HG03521 (cell line): ENCODE measurements around the gene CCDC192.

Source experiments
- ATAC-seq: cut with Tn5 transposase; IDR thresholded peaks from one replicate; pipeline ENCODE4 v1.9.1; 2021; ENCODE audit warnings: mild to moderate bottlenecking, moderate library complexity; ENCODE audit not compliant: unreplicated experiment

The CCDC192 gene

DNA sequence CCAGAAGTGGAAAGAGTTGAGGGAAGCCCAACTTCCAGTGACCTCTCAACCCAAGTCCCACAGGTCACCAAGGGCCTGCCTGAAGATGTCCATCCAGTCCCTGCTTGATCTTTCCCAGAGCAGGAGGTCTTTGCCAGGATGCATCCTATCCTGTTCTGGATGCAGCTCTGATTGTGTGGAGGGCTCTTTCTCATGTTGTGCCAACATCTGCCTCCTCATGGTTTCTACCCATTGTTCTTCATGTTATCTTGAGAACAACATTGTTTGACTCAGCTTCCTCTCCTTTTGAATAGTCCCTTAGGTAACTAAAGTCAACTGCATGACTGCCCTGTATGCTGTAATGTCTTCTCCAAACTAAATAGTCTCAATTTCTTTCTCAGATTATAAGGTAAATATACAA lies 169.3 kb downstream of the CCDC192 start:
- no peak for ATAC-seq

GRCh38 chr5:127875235-127876021 lies 172.2 kb downstream of the CCDC192 start:
- peak; percentile 85 for ATAC-seq

- no peak for ATAC-seq
Measured at GRCh38 chr5:127876384-127876783, 173.2 kb downstream of the CCDC192 start.

GRCh38 chr5:127878174-127878750 lies 175.1 kb downstream of the CCDC192 start:
- ATAC-seq = no peak

- no peak for ATAC-seq
Measured at GRCh38 chr5:127884416-127884815, 181.2 kb downstream of the CCDC192 start.

DNA sequence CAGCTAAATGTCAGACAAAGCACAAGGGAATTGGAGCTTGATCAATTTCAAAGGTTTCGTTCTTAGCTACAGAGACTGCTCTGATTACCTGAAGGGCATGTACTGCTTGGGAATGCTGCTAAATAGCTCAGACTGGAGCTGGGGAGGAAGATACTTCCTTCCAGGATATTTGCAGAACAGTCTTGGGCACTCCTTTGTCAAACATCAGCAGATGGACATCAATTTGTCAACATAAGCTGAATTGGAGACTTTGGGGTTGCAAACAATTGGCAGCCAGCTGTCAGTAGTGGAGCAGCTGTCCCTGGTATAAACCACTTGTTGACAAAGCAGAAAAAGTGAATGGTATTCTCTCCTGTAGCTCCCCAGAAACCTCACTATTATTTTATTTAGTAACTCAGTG lies 182.0 kb downstream of the CCDC192 start:
- no peak for ATAC-seq

DNA sequence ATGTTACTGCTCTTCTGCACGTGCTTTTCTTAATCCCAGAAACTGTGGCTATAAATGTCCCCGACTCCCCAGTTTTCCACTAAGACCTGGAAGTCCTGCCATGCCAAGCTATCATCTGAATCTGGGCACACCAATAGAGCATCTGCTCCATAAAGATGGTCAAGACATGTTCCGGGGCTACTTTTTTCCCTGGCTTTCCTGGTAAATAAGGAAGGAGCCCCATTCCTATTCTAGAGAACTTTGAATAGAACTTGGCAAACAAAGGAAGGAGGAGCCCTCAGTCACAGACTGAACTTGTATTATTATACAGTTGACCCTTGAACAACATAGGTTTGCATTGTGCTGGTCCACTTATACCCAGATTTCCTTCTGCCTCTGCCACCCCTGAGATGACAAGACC lies 182.9 kb downstream of the CCDC192 start:
- ATAC-seq = no peak

GRCh38 chr5:127887282-127887681 lies 184.1 kb downstream of the CCDC192 start:
- no peak for ATAC-seq

DNA sequence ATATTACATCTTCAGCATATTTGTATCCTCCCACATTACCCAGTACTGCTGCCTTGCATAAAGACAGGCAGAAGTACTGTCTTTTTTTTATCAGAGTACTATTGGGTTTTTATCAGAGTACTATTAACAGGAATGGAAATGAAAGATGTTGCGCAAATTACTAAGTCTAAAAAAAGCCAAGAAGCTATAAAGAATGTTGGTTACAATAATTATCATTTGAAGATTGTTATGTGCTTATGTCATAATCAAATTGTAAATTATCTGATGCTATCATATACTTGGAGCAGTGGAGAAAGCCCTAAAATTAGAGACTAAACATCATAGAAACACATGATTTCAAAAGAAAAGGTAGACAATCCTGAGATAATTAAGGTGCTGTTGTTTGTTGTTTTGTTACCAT lies 188.8 kb downstream of the CCDC192 start:
- no peak for ATAC-seq

- ATAC-seq = no peak
Measured at GRCh38 chr5:127892467-127893207, 189.4 kb downstream of the CCDC192 start.

DNA sequence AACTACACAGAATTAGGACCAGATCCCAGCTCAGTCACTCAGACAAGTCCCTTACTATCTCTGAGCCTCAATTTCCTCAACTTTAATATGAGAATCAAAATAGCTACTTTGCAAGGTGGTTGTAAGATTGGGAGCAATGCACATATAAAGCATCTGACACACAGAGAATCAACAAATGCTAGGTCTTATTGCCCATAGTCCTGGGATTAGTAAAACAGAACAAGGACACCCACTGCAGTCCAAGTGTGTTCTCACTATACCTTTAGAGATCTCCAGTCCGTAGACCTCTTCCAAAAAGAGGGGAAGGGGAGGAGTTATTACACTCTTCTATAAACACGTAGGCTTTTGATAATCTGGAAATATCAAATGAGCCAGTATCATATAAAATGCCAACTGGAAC lies 190.0 kb downstream of the CCDC192 start:
- ATAC-seq = no peak

- ATAC-seq = no peak
Measured at GRCh38 chr5:127894461-127894860, 191.3 kb downstream of the CCDC192 start.

DNA sequence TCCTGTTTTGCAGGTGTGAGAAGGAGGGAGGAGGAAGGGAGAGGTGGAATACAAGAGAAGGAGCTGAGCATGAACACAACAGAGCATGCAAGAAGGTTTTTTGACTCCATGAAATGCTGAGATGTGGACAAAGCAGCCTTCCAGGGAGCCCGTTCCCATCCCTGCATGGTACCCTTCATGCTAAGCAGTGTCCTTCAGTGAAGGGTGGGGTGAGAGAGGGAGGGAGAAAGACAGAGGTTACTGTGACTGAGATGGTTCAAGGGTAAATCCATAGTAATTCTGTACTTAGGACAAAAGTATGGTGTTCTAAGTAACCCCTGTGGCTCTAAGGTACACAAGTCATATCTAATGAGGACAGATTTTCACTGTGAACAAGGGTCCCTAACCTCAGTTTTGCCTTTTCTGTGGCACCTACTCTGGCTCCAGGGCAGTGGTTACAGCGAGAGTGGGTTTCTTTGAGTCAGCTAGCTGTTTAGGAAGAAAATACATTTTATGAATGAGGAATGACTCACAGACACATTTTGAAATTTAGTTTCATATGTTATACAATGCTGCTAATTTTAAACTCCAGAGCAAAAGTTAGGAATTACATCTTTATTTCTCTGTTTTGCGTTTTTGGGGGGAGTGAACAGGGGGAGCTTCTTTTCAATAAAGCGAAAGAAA lies 195.5 kb downstream of the CCDC192 start:
- ATAC-seq = no peak

DNA sequence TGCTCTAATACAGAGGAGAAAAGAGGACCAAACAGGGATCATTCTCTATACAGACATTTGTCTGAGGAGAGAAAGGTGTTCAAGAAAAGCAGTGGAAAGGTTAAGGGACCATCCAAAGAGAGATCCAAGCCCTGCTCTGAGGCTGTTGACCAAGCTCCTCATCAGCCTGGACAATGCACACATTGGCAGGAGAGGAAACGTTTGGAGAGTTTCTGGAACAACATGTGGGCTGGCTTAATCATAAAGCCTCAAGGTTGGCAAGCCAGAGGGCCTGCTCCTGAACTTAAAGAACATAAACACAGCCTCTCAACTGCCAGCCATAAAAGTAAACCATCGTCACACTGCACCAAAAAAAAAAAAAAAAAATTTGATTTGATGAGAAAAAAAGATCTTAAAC lies 196.0 kb downstream of the CCDC192 start:
- no peak for ATAC-seq

GRCh38 chr5:127906562-127907204 lies 203.5 kb downstream of the CCDC192 start:
- peak; percentile 45 for ATAC-seq

DNA sequence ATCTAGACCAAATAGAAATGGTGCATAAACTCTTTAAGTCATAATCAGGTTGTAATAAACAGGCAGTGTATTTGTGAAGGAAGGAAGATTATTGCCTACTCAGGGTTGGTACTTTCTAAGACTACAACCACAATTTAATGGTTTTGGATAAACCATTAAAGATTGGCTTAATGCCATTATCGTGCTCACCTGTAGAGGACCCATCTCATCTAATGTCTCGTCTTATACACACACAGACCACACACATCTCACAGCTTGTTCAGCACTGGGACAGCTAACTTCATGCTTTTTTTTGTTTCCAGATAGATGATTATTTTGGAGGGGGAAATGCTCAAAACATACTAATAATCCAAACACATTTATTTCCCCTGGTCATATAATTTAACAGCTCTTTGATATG lies 204.7 kb downstream of the CCDC192 start:
- no peak for ATAC-seq

GRCh38 chr5:127909066-127909465 lies 205.9 kb downstream of the CCDC192 start:
- peak; percentile 87 for ATAC-seq

GRCh38 chr5:127909821-127910220 lies 206.6 kb downstream of the CCDC192 start:
- no peak for ATAC-seq

GRCh38 chr5:127910307-127910956 lies 207.2 kb downstream of the CCDC192 start:
- ATAC-seq = no peak

GRCh38 chr5:127911619-127912018 lies 208.4 kb downstream of the CCDC192 start:
- no peak for ATAC-seq
